K562 (cell line): ENCODE results near the gene IL27RA. TPM values are rescaled to one million over a fixed set of nuclear protein-coding genes. Genes with fewer than 3 reads are reported as not detected.

Experiments
- ATF3 ChIP-seq, 2 experiments: fragments of 450-650 bp in 1 of 2; sonication (generic) in 1 of 2; formaldehyde crosslinking in 1 of 2; IDR thresholded peaks in 1 of 2; conservative IDR thresholded peaks in 1 of 2; 2 replicates each; pipeline versions ENCODE4 v1.6.1 to v1.8.1; 2016 to 2023; ENCODE audit warnings: mild to moderate bottlenecking in 2 of 2, moderate library complexity in 2 of 2, inconsistent platforms in 1 of 2, missing genetic modification reagents in 1 of 2
- BHLHE40 ChIP-seq: IDR thresholded peaks from 2 replicates; pipeline ENCODE4 v1.6.1; 2011; ENCODE audit warnings: low read length, improper control_type of control experiment
- CEBPB ChIP-seq: fragments of 450-650 bp; IDR thresholded peaks from 2 replicates; pipeline ENCODE4 v1.6.1; 2016; ENCODE audit warnings: missing genetic modification characterization, missing compliant biosample characterization
- CTCF ChIP-seq, 3 experiments: IDR thresholded peaks in 2 of 3; conservative IDR thresholded peaks in 1 of 3; 2 replicates each; pipeline ENCODE4 v1.5.1; 2011 to 2012; ENCODE audit warnings: low read length in 3 of 3, mild to moderate bottlenecking in 3 of 3, control low read depth in 2 of 3, improper control_type of control experiment in 1 of 3, inconsistent platforms in 1 of 3, low read depth in 1 of 3, mixed read lengths in 1 of 3, moderate library complexity in 1 of 3; ENCODE audit not compliant: insufficient read depth in 2 of 3
- E2F6 ChIP-seq, 2 experiments: IDR thresholded peaks; 2 replicates each; pipeline ENCODE4 v1.6.1; 2011; ENCODE audit warnings: borderline replicate concordance in 1 of 2, control low read depth in 1 of 2, low read depth in 1 of 2, low read length in 1 of 2, mild to moderate bottlenecking in 1 of 2, mixed read lengths in 1 of 2, moderate library complexity in 1 of 2; ENCODE audit not compliant: insufficient read depth in 1 of 2, insufficient read length in 1 of 2, poor library complexity in 1 of 2, severe bottlenecking in 1 of 2; ENCODE audit errors: extremely low read depth in 1 of 2
- ELF2 ChIP-seq: fragments of 250-450 bp; sonication (Bioruptor Pico); IDR thresholded peaks from 2 replicates; pipeline ENCODE4 v1.5.0; 2021; ENCODE audit warnings: mild to moderate bottlenecking
- ERF ChIP-seq: fragments of 450-650 bp; formaldehyde crosslinking; IDR thresholded peaks from 2 replicates; pipeline ENCODE4 v1.4.0; 2020; ENCODE audit warnings: mild to moderate bottlenecking, mixed read lengths
- GATAD2B ChIP-seq: fragments of 450-650 bp; IDR thresholded peaks from 2 replicates; pipeline ENCODE4 v1.6.1; 2017; ENCODE audit warnings: mild to moderate bottlenecking, borderline replicate concordance
- JUNB ChIP-seq: fragments of 450-650 bp; formaldehyde crosslinking; conservative IDR thresholded peaks from 2 replicates; pipeline ENCODE4 v1.4.0; 2020; ENCODE audit warnings: mild to moderate bottlenecking
- KDM5B ChIP-seq: fragments of 200-600 bp; sonication (generic); IDR thresholded peaks from 2 replicates; pipeline ENCODE4 v1.6.1; 2012; ENCODE audit warnings: low read depth, mild to moderate bottlenecking, moderate library complexity, low read length, control low read depth, inconsistent platforms; ENCODE audit not compliant: insufficient replicate concordance
- MEIS2 ChIP-seq: fragments of 450-650 bp; IDR thresholded peaks from 2 replicates; pipeline ENCODE4 v1.6.1; 2014; ENCODE audit warnings: mild to moderate bottlenecking; ENCODE audit not compliant: partially characterized antibody
- PCBP2 ChIP-seq: fragments of 200-400 bp; formaldehyde crosslinking; IDR thresholded peaks from 2 replicates; pipeline ENCODE4 v1.6.1; 2018; ENCODE audit warnings: low read length, low read depth, mild to moderate bottlenecking, moderate library complexity; ENCODE audit not compliant: poor library complexity, severe bottlenecking
- PTRF ChIP-seq: fragments of 450-650 bp; IDR thresholded peaks from 2 replicates; pipeline ENCODE4 v1.6.1; 2016; ENCODE audit warnings: mild to moderate bottlenecking, missing genetic modification characterization, missing compliant biosample characterization
- SMAD4 ChIP-seq: fragments of 250-450 bp; sonication (Bioruptor Pico); conservative IDR thresholded peaks from 2 replicates; pipeline ENCODE4 v1.8.0; 2021; ENCODE audit warnings: inconsistent platforms, mild to moderate bottlenecking, moderate library complexity
- SMC3 ChIP-seq: conservative IDR thresholded peaks from 2 replicates; pipeline ENCODE4 v1.6.1; 2011; ENCODE audit warnings: low read depth, low read length, improper control_type of control experiment; ENCODE audit not compliant: insufficient read depth
- SP2 ChIP-seq: IDR thresholded peaks from 2 replicates; pipeline ENCODE4 v1.6.1; 2011; ENCODE audit warnings: mild to moderate bottlenecking, low read depth, low read length, moderate library complexity; ENCODE audit not compliant: poor library complexity, severe bottlenecking; ENCODE audit errors: extremely low read depth
- SRSF3 ChIP-seq: fragments of 200-400 bp; formaldehyde crosslinking; IDR thresholded peaks from 2 replicates; pipeline ENCODE4 v1.6.1; 2016; ENCODE audit warnings: mild to moderate bottlenecking, low read length, moderate library complexity; ENCODE audit not compliant: insufficient read depth
- ZBTB7A ChIP-seq: IDR thresholded peaks from 2 replicates; pipeline ENCODE4 v1.6.1; 2011; ENCODE audit warnings: low read depth, mild to moderate bottlenecking, low read length, moderate library complexity, borderline replicate concordance; ENCODE audit not compliant: control insufficient read depth
- ZFP1 ChIP-seq: fragments of 450-650 bp; formaldehyde crosslinking; IDR thresholded peaks from 2 replicates; pipeline ENCODE4 v1.4.0; 2020; ENCODE audit warnings: mild to moderate bottlenecking, mixed read lengths
- ZNF707 ChIP-seq: fragments of 250-450 bp; sonication (Bioruptor Pico); conservative IDR thresholded peaks from 2 replicates; pipeline ENCODE4 v1.8.0; 2022; ENCODE audit warnings: inconsistent platforms, mild to moderate bottlenecking, moderate library complexity
- polyA plus RNA-seq, 8 experiments: library from polyadenylated mRNA; depleted of rRNA in 4 of 8; stranded (reverse) in 5 of 8; unstranded in 3 of 8; fragments of >200 nt; fragmentation: Nextera tagmentation in 2 of 8; fragmentation: Illumina TruSeq in 1 of 8; extraction: Ambion mirVana in 2 of 8; extraction: Trizol in 1 of 8; gene quantifications; 2 replicates each; pipeline versions ENCODE4 v1.2.1 to v1.2.3, GENCODE V29; 2011 to 2014; ENCODE audit warnings: inconsistent platforms in 1 of 8, missing spikeins in 1 of 8
- total RNA-seq, 7 experiments: library from RNA; depleted of rRNA in 6 of 7; stranded (reverse); fragments of >200 nt in 6 of 7; fragmentation: Illumina TruSeq in 2 of 7; extraction: Trizol in 2 of 7; gene quantifications; 2 replicates each; pipeline versions ENCODE4 v1.2.1 to v1.2.3, GENCODE V29; 2011 to 2021; ENCODE audit warnings: low replicate concordance in 1 of 7

The IL27RA gene
- total and polyA plus RNA-seq, 9 of the 15 experiments (the other 6 are each of a cell fraction or from before 2014, with no cell fraction given): 1.9 to 15.9 (median 12.0) TPM

GRCh38 chr19:14089662-14090508, 58.3 kb downstream of the IL27RA start (continued):
- TF ChIP-seq CTCF (IDR thresholded peaks at IDR 0.05 in 2 of 3, conservative IDR thresholded peaks at IDR 0.05 in 1 of 3; ENCODE audit: insufficient read depth in 2 of 3, low read depth in 1 of 3, low read length in 3 of 3): peak in 2 of 3 experiments; percentile 19 to 31; a peak in 2 of 6 replicates
- TF ChIP-seq BHLHE40: peak; percentile 34; the same call in 1 of the 2 replicates
- TF ChIP-seq MEIS2: no peak
- TF ChIP-seq ZBTB7A: peak; percentile 44; the same call in 1 of the 2 replicates
- no peak for TF ChIP-seq JUNB
- peak; percentile 13 for TF ChIP-seq KDM5B
- TF ChIP-seq CEBPB (tag): no peak
- TF ChIP-seq GATAD2B: peak; percentile 68
- no peak for TF ChIP-seq ATF3 (IDR thresholded peaks at IDR 0.05)
- no peak for TF ChIP-seq ATF3 (CRISPR knock-in tag; conservative IDR thresholded peaks at IDR 0.05)
- TF ChIP-seq PTRF (tag): no peak
- no peak for TF ChIP-seq ZFP1 (CRISPR knock-in tag)
- TF ChIP-seq SRSF3: no peak
- peak; percentile 89 for TF ChIP-seq SMAD4
- TF ChIP-seq ERF (CRISPR knock-in tag): 0 out of 2 replicates have a peak, but pooled peaks have one; percentile 42
- TF ChIP-seq SMC3: no peak
- peak in 1 of 2 experiments; percentile 77 for TF ChIP-seq E2F6 (IDR thresholded peaks at IDR 0.05; ENCODE audit: borderline replicate concordance in 1 of 2, extremely low read depth in 1 of 2, insufficient read depth in 1 of 2, insufficient read length in 1 of 2, low read depth in 1 of 2, low read length in 1 of 2, poor library complexity in 1 of 2, severe bottlenecking in 1 of 2)
- no peak for TF ChIP-seq ELF2 (CRISPR knock-in tag)
- no peak for TF ChIP-seq SP2
- TF ChIP-seq PCBP2: no peak
- no peak for TF ChIP-seq ZNF707
